ENCODE measurements around the gene GTF2IRD2.
"Not testable (repeated sequence)": the region's sequence is repeated elsewhere in the genome, so short reads cannot be mapped to it uniquely, and the experiment has no call there.

DNA sequence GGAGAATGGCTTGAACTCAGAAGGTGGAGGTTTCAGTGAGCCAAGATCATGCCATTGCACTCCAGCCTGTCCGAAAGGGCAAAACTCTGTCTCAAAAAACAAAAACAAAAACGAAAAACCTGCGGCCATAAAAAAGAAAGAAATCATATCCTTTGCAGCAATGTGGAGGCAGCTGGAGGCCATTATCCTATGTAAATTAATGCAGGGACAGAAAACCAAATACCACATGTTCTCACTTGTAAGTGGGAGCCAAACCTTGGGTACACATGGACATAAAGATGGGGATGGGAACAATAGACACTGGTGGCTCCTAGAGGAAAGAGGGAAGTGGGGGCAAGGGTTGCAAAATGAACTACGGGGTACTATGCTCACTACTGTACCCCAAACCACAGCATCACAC lies 21.0 kb downstream of the GTF2IRD2 start:
- not testable (repeated sequence) for TF ChIP-seq CTCF (conservative IDR thresholded peaks at IDR 0.05 in 1 of 2, IDR thresholded peaks at IDR 0.05 in 1 of 2; ENCODE audit: low read depth in 1 of 2, low read length in 2 of 2); EZH2 (IDR thresholded peaks at IDR 0.05; ENCODE audit: low read length, missing control alignments)
